GM18507 (cell line): ENCODE measurements around the gene RIMS1.

ENCODE experiments used
- DNase-seq: peaks from one replicate; pipeline ENCODE4 v3.0.0; 2011; ENCODE audit warnings: low read depth; ENCODE audit not compliant: insufficient read length; ENCODE audit errors: extremely low spot score
- FAIRE-seq: peaks from 2 replicates; lab custom pipeline; 2011; peaks lifted over from hg19 to GRCh38; lab: Jason Lieb, UNC

The RIMS1 gene, protein sequence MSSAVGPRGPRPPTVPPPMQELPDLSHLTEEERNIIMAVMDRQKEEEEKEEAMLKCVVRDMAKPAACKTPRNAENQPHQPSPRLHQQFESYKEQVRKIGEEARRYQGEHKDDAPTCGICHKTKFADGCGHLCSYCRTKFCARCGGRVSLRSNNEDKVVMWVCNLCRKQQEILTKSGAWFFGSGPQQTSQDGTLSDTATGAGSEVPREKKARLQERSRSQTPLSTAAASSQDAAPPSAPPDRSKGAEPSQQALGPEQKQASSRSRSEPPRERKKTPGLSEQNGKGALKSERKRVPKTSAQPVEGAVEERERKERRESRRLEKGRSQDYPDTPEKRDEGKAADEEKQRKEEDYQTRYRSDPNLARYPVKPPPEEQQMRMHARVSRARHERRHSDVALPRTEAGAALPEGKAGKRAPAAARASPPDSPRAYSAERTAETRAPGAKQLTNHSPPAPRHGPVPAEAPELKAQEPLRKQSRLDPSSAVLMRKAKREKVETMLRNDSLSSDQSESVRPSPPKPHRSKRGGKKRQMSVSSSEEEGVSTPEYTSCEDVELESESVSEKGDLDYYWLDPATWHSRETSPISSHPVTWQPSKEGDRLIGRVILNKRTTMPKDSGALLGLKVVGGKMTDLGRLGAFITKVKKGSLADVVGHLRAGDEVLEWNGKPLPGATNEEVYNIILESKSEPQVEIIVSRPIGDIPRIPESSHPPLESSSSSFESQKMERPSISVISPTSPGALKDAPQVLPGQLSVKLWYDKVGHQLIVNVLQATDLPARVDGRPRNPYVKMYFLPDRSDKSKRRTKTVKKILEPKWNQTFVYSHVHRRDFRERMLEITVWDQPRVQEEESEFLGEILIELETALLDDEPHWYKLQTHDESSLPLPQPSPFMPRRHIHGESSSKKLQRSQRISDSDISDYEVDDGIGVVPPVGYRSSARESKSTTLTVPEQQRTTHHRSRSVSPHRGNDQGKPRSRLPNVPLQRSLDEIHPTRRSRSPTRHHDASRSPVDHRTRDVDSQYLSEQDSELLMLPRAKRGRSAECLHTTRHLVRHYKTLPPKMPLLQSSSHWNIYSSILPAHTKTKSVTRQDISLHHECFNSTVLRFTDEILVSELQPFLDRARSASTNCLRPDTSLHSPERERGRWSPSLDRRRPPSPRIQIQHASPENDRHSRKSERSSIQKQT (N-terminal part only)

DNA sequence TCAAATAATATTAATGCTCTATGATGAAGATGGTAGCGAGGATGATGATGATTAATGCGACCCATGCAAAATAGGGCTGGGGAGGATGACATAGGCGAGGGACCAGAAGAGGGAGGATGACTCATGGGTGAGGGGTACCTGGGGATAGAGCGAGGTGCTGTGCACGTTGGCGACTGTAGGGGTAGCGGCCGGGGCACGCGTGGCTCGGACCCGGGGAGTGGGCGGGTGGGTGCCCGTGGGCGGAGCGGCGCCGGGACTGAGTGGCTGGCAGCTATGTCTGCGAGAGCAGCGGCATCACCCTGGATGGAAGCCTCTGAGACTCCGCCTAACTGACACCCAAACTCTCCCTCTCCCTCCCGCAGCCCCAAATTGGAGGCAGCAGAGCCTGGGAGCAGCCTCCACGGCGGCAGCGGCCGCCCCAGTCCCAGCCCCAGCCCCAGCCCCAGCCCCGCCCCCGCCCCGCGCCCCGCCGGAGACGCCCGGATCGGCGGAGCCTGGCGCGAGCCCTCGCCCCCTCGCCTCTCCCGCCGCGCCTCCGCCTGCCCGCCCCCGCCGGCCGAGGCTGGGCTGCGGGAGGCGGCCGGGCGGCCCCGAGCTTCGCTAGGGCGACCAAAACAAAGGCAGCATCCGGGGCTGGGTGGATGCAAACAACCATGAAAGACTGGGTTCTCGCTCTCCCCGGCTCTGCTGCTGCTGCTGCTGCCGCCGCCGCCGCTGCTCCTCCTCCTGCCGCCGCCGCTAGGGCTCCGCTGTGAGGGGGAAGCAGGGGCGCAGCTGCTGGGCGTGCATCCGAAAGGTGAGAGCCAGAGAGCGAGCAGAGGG, at the start of gene RIMS1:
RIMS1 (plus strand) TSS at position 367 of the 822 bp plus-strand sequence. CDS start 474 bp downstream, outside the sequence.
- FAIRE-seq (no peak), DNase-seq (no peak)

DNA sequence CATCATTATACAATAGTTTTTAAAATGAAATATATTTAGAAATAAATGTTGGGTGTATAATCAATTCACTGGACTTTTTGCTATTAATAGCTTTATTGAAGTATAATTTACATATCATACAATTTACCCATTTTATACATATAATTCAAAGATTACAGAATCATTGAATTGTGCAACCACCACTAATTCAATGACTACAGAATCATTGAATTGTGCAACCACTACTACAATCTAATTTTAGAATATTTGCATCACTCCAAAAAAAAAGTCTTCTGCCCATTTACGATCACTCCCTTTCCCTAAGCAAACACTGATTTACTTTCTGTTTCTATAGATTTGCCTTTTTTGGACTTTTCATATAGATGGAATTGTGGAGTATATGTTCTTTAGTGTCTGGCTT, 35.1 kb upstream of the RIMS1 start:
- DNase-seq (no peak), FAIRE-seq (no peak)

DNA sequence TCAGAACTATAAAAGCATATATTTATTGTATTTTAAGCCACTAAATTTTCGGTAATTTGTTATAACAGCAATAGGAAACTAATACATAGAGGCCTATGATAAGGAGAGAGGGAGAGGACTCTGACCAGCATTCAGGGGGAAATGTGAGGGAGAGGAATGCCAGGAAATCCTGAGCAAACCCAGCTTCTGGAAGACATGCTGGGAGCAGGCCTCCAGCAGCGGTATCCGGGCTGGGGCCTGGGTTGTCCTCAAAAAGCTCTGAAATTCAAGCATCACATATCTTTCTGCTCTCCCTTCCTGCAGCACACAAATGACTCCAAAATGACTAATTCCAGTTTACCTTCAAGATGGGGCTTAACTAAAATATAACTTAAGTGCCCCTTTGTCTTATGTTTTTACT, 33.4 kb upstream of the RIMS1 start:
- no peak for DNase-seq
- no peak for FAIRE-seq

DNA sequence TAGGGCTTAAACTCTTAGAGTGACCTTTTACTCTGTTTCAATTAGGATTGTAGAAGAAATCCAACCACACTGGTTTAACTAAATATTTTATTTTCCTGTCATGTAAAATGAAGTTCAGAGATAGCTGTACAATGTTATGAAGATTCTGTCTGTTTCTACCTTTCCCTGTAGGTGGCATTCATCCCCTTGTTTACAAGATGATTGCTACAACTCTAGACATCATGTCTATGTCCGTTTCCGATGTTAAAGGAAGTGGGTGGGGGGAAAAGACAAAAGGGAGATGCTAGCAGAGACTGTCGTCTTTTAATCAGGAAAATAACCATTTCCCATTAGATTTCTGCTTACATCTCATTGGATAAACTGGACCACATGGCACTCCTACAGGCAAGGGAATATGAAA, 30.9 kb upstream of the RIMS1 start:
- DNase-seq (no peak), FAIRE-seq (peak; percentile 46)

DNA sequence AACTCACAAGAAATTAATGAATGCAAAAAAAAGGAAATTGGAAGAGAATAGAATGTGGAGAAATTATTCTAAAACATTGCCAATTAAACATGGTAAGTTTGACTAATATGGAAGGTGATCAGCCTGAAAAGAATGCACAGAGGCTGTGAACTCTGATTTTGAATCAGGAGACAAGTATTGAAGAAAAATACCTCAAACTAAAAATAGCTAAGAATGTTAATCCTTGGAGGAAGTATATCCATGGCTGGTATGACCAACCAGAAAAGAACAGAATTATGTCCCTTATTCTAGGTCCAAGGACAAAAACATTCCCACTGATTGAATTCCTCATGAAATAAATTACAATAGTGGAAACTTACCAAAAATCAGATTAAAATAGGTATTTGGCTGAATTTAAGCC, 7.3 kb upstream of the RIMS1 start:
- FAIRE-seq (no peak), DNase-seq (no peak)

DNA sequence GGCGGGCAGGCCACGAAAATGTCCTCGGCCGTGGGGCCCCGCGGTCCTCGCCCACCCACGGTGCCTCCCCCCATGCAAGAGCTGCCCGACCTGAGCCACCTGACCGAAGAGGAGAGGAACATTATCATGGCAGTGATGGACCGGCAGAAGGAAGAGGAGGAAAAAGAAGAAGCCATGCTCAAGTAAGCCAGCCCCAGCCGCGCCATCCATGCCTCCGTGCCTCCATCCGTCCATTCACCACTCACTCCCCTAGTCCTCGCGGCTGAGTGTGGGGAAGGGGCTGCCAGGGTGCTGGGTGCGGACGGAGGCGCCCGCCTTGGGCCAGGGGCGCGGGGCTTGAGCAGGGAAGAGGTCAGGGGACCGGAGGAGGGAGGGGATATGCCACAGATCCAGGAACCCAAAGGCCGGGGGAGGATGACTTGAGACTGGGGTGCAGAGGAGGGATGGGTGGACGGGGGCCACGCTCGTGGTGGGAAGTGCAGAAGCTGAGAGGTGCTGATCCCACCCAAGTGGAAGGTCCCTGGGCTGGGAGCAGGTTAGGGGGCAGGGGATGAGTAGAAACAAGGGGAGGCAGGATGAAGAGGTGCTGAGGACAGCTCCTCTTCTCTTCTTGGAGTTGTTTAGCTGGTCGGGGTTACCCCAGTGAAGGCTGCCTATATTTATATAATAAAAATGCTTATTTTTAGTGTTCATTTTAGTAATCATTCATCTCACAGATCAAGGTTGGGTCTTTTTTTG, 825 bp downstream of the RIMS1 start:
- no peak for DNase-seq
- FAIRE-seq, result no peak

DNA sequence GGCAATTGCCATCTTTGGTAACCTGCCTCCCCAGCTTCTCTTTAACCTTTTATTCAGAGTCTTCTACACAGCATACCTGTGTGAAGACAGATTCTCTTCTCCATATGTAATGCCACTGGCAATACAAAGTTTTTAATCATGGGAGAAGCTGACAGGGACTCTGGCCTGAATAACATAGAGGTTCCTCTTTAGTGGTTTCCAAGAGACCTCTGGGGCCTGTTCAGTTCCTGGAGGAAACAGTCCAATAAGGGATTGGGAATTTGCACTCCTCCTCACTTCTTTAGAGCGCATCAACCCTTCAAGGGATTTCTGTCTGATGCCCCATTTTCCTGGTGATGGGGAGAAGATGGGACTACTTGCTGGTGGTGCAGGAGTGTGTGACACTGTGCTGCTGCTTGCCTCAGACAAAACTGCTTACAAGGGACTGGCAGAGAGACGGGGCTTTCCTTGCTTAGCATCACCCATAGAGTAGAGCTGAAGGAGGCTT, 1.4 kb downstream of the RIMS1 start:
- DNase-seq (no peak), FAIRE-seq (no peak)

DNA sequence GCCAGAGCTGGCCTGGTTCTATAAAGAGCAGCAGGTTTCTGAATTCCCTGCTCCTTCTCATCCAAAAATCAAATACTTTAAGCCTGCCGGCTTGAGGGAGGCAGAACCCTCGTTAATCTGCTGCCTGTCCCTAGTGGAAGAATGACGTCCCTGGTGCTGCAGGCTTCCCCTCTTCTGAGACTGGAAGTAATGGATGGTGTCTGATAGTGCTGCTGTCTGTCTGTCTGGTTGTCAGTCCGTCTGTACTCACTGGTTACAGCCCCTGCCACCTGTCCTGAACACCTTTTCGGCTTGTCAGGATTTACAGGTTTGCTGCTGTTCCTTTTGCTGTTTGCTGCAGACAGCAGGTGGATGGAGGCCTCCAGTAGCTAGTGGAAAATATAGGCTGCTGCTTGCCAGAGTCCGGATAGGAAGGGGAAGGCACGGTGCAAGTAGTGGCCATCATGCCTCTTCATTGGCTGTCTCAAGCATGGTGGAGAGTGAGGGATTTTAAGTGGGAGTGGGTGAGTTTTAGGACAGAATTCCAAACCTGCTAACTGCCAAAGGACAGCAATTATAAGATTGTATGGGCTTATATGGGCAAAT, 2.5 kb downstream of the RIMS1 start:
- DNase-seq (no peak), FAIRE-seq (no peak)

DNA sequence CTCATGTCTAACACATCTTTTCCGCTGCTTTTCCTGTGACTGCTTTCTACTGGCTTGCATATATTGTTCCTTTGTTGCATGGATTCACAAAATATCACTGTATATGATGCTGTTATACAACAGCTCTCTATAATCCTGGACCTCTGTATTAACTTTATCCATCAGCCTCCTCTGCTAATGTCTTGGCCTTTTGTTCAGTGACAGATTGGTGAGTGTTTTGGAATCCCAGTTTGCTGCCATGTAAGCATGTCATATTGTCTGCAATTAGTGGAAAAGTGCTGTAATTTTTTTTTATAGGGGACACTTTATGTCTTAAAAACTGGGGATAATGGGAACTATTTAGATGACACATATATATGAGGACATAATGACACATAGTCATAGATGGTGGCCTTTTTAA, 3.0 kb downstream of the RIMS1 start:
- FAIRE-seq (no peak), DNase-seq (no peak)

DNA sequence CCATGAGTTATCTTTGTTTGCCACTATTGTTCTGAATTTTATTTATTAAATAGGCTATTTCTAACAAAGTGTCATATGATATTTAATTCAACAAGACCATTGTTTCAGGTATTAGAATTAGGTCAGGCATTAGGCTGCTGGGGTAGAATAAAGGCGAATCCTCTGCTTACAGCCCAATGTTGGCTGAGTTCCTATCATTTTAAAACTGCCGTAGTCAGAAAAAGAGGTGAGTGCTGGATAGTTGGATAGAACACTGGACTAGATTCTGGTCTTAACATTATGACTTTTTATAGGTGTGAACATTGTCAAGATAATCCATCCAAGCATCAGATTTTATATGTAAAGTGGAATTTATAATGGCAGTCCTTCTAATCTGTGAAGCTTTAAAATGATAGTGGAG, 6.3 kb downstream of the RIMS1 start:
- no peak for FAIRE-seq
- DNase-seq, result no peak

DNA sequence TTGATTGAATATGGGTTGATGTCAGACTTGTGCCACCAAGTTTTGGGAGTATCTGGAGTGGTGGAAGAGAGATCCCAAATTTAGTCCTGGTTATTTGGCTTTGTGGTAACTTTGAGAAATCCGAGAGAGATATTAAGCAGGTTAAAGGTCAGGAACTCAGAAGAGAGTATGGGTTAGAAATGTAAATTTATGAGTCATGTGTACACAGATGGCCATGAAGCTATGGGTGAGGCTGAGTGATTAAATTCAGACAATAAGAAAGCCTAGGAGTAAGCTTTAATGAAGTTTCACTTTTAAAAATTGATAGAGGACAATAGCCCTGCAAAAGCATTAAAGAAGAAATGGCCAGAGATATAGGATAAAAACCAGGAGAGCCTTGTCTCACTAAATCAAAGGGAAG, 14.3 kb downstream of the RIMS1 start:
- FAIRE-seq (no peak), DNase-seq (no peak)

DNA sequence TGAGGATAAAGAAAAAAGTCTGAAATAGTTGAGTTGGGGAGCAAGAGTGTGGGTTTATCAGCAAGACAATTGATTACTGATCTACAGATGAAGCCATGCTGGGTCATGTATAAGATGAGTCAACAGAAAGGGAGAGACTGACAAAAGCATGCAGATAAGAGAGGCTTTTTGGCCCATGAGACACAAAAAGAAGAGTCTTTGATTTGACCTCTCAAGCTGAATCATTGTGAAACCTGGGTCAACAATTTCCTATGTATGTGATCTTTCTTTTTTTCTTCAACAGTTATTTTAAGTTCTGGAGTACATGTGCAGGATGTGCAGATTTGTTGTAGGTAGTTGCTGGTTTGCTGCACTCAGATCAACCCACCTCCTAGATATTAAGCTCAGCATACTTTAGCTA, 15.9 kb downstream of the RIMS1 start:
- DNase-seq, result no peak
- peak; percentile 15 for FAIRE-seq

DNA sequence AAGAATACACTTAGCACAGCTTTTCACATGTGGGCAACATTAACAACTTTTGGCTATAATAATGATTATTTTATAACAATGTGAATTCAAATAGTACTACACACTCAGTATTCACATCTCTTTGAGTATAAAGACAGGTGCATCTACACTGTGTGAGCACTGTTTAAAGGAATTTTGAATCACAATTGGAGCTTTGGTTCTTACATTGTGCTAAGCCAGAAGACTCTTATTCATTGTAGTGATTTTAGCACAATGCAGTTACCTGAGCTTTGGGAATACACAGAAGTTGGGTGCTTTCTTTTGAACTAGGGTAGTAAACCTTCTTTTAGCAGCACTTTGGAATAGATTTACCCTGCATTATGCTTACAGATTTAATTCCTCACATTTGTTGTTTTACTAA, 20.5 kb downstream of the RIMS1 start:
- no peak for DNase-seq
- no peak for FAIRE-seq

DNA sequence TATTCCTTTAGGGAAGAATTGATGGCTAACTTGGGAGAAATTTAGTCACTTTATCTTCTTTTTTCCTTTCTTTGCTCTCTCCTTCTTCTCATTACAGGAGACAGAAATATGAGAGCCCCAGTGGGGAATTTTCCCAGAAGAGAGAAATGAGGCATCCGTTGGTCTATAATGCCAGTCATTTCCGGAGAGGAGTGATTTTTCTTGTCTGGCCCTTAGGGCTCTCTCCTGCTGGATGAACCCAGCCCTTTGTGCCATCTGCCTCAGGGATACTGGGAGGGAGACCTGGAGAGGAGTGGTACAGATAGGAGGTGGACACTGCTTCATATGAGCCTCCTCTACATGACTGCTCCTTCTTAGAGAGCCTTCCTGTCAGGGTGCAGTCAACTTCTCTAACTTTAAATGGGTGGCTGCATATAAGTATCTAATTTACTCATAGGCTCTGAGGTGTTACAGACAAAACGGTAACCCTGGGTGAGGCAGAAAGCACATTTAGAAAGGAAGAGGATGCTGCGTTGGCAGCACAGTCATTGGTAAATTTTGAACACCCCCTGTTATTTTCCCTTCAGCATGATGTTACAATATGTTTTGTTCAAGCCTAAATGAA, 21.9 kb downstream of the RIMS1 start:
- DNase-seq (no peak), FAIRE-seq (no peak)

DNA sequence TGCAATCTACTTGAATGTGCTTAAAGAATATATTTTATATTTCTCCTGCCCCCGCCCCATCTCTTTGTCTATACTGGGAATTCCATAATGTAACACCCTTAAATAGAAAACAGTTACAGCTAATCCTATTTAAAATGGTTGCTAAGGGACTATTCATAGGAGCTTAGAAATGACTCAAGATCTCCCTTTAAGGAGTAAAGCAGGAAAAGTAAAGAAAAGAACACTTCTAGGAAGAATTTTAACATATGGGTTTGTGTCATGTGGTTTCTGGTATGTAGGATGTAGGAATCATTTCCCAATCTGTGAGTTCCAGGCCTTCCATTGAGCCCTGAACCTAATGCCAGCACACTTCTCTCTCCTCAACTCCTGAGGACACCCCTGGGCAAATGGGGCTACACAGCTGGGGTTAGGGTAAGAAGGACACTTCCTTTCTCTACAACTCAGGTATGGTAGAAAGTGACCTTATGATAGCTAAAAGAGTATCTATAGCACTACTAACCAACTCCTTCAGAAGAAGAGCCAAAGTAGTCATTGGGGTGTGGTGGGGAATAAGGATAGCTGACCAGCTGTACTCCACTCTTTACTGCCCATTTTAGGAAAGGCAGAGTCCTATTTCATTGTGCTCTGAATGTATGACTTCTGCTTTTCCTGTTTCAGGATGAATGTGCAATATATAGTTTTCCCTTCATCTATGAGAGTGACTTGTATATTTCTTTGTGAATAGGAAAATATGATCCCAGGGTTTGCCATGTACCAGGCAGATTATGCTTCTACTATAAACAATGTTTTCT, 27.3 kb downstream of the RIMS1 start:
- DNase-seq (no peak), FAIRE-seq (no peak)

DNA sequence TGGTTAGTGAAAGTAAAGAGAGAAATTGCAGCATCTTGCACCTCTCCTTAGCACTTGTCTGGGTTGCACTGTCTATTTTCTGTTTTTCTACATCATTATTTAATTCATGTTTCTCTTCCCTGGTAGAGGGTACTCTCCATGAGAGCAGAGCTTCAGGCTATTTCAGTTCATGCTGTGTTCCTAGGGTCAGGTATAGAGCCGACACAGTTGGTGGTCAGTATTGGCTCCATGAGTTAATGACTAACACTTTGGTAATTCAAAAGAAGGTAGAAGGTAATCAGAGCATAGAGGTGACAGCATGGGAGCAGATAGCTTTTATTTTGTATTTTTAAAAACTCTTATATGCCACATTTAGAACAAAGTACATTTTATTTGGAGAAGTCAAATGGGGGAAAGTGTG, 42.7 kb downstream of the RIMS1 start:
- FAIRE-seq, result no peak
- DNase-seq, result no peak

DNA sequence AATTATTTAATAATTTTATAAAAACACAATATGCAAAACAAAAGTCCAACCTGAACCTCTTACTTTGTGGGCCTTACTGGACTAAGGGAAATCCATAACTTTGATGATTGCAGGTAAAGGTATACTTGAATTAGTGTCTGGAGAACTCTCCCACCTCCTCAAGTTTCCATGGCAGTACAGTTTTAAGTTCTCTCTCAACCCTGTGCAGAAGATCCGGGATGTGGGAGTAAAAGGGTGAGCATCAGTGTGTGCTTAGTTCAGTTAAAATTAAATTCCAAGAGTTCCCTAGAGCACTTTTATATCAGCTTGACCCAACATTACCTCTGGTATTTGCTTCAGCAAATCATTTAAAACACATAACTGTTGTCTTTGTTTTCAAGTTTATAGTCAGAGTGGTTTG, 47.5 kb downstream of the RIMS1 start:
- no peak for DNase-seq
- no peak for FAIRE-seq
